ENCODE data around the gene CD19. TPM values are rescaled to one million over a fixed set of nuclear protein-coding genes. Genes with fewer than 3 reads are reported as not detected.
"Not testable (repeated sequence)": the region's sequence is repeated elsewhere in the genome, so short reads cannot be mapped to it uniquely, and the experiment has no call there.

Gene CD19
- total RNA-seq, 1 donor from 2014 or later, result 0.40 TPM

DNA sequence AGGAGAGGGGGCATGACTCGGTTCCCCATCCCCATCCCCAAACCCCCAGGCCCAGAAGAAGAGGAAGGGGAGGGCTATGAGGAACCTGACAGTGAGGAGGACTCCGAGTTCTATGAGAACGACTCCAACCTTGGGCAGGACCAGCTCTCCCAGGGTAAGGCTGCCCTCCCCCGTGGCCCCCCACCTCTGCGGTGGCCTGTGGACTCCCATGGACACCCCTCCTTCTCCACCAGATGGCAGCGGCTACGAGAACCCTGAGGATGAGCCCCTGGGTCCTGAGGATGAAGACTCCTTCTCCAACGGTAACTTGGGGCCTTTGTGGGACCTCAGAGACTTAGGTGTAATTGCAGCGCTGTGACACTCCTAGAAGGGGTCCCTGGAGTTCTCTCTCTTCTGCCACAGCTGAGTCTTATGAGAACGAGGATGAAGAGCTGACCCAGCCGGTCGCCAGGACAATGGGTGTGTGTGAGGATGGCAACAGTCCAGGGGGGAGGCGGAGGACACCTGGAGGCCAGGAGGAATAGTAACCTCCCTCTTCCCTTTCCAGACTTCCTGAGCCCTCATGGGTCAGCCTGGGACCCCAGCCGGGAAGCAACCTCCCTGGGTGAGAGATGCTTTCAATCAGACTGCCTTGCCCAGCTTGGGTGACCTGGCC is 5.6 kb downstream of the CD19 start:
- no peak for ATAC-seq

GRCh38 chr16:28938721-28939120 is 7.0 kb downstream of the CD19 start:
- ATAC-seq, result no peak

- not testable (repeated sequence) for ATAC-seq
These were observed 8.1 kb downstream of the CD19 start for GRCh38 chr16:28939825-28940224.

DNA sequence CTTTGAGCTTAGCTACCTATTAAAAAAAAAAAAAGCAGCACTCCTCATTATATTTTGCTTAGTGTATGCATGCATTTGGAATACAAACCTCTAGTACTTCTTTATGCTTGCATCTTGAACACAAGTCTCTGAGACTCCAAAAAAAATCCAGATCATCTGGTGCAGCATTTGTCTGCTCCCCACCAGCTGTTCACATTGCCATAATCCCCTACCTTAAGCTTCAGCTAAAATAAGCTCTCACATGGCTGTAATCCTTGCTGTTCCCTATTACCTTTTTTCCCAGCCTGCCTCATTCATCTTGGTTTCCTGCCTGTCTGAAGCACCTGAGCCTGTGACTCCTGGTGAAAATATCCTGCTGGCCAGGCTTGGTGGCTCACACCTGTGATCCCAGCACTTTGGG is 11.5 kb downstream of the CD19 start:
- ATAC-seq, result no peak

DNA sequence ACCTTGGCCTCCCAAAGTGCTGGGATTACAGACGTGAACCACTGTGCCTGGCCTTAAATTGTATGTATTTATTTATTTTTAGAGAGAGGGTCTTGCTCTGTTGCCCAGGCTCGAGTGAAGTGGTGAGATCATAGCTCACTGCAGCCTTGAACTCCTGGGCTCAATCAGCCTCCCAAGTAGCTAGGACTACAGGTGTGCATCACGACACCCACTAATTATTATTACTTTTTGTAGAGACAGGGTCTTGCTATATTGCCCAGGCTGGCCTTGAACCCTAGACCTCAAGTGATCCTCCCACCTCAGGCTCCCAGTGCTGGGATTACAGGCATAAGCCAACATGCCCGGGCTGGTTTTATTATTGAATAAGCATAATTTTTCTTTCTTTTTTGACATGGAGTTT is 14.9 kb downstream of the CD19 start:
- no peak for ATAC-seq

DNA sequence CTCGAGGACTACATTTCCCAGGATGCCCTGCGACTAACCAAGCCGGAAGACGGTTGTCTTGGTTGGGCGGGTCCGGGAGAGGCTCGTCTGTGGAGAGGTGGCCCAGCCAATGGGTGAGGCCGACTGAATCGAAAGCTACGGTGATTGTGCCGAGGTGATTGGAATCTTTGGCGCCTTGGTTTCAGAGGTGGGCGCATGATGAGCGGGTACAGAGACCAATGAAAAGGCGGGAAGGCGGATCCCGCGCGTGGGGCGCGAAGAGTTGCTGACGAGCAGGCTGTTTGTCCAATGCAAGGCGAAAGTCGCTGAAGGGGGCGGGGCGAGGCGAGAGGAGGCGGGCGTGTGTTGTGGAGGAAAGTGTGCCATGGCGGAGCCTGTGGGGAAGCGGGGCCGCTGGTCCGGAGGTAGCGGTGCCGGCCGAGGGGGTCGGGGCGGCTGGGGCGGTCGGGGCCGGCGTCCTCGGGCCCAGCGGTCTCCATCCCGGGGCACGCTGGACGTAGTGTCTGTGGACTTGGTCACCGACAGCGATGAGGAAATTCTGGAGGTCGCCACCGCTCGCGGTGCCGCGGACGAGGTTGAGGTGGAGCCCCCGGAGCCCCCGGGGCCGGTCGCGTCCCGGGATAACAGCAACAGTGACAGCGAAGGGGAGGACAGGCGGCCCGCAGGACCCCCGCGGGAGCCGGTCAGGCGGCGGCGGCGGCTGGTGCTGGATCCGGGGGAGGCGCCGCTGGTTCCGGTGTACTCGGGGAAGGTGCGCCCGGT is 19.1 kb downstream of the CD19 start, which contains the start of gene NFATC2IP:
NFATC2IP (plus strand) TSS at position 290 of the 762 bp plus-strand sequence; CDS start at position 365, 75 bp downstream.
- ATAC-seq, result peak; percentile 98

DNA sequence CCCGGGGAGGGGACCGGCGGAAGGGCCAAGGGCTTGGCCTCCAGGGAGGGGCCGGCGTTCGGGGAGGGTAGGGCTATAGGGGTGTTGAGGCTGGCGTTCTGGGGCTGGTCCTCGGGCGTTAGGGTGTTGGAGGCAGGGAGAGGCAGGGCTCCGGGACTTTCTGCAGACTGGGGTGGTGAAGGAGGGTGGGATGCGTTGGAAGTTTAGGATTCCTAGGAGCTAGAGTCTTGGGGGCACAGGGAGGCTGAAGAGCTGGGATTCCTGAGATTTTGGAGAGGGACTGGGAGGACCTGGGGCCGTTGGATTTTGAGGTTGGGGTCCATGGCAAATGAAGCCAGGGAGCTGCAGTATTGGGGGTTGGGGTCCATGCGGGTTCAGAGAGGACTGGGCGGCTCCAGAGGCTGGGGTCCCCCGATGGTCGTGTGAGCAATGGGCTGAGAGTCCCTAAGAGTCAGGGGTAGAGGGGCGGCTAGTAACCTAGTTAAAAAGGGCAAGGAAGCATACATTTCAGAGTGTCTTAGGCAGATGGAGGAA is 19.7 kb downstream of the CD19 start:
- ATAC-seq, result peak; percentile 72

DNA sequence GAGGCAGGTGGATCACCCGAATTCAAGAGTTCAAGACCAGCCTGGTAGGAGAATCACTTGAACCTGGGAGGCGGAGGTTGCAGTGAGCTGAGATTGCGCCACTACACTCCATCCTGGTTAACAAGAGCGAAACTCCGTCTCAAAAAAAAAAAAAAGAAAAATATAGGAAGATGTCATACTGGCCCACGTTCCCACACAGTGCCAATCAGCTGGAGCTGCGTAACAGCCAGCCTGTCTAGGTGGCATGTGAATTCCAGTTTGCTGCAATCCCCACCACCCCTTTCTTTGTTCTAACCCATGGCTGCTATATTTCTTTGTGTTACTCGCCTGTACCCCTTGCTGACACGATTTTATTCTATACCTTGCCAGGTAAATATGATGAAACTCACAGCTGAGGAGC is 26.4 kb downstream of the CD19 start:
- ATAC-seq, result no peak

- ATAC-seq, result peak; percentile 9
These were observed 27.1 kb downstream of the CD19 start for GRCh38 chr16:28958836-28959235.

DNA sequence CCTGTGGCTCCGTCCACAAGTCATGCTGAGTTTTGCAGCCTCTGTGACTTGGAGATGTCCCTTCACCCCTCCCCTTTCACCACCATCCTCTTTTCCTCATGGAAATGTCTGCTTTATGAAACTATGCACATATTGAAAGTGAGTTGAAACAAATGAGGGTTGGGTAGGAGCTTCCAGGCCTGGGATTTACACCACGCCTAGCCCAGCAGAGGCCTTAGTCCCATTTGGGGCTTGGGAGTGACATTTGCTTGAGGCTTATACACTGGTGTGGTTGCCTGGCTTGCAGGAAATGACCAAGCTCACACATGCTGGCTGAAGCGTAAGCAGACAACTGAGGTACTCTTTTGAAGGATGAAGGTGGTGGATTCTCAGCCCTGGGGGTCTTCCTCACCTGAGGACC is 32.3 kb downstream of the CD19 start:
- no peak for ATAC-seq

DNA sequence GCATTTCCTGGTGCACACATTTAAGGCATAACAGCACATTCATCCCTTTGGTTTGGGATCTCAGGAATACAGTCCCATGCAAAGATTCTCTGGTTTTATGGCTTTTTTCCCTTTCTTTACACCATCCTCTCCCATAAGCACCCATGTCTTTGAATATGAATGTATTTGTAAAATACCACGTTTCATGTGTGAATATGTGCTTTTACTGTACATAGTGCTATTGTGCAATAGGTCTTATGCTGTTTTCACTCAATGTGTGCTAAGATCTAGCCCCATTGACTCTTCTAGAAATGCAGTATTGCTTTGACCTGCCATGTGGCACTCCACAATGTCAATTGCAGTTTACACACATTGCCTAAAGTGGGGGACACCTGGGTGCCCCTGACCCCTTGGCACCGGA is 32.7 kb downstream of the CD19 start:
- ATAC-seq, result no peak

DNA sequence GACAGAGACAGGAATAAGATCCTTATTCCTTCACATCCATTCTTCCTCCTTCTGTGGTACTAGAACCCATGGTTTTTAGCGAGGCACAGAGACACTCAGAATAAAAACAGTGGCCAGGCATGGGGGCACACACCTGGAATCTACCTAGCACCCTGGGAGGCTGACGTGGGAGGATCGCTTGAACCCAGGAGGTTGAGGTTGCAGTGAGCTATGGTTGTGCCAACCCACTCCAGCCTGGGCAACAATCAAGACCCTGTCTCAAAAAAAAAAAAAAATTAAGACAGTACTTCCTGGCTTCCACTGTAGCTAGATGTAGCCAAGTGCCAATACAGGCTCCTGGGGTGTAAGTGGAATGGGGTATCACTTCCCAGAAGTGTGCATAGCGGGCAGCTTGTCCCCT is 35.4 kb downstream of the CD19 start:
- ATAC-seq, result no peak

DNA sequence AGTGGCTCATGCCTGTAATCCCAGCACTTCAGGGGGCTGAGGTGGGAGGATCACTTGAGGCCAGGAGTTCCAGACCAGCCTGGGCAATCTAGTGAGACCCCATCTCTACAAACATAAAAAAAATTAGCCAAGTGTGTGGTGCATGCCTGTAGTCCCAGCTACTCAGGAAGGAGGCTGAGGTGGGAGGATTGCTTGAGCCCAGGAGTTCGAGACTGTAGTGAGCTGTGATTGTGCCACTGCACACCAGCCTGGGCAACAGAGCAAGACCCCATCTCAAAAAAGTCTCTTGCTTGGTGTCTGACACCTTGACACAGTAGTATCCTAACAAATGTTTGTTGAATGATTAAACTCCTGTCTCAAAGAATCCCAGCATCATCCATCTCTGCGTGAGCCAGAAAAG is 37.9 kb downstream of the CD19 start:
- ATAC-seq, result not testable (repeated sequence)

DNA sequence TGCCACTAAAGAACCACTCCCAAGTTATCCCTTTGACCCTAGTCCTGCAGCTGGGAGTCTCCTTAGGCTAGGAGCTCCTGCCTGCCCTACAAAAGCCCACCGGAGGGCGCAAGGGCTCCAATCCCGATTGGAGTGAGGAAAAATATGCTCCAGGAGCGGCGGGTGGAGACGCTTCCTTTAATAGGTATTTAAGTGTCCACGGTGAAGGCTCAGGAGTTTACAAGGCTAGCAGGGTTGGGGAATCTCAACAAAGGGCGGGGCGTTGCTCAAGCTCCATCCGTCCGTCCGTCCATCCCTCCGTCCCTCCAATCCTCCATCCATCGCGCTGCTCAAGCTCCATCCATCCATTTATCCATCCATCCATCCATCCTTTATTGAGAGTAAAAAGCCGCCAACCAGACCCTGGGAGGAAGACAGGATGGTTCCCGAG is 42.3 kb downstream of the CD19 start:
- peak; percentile 13 for ATAC-seq

DNA sequence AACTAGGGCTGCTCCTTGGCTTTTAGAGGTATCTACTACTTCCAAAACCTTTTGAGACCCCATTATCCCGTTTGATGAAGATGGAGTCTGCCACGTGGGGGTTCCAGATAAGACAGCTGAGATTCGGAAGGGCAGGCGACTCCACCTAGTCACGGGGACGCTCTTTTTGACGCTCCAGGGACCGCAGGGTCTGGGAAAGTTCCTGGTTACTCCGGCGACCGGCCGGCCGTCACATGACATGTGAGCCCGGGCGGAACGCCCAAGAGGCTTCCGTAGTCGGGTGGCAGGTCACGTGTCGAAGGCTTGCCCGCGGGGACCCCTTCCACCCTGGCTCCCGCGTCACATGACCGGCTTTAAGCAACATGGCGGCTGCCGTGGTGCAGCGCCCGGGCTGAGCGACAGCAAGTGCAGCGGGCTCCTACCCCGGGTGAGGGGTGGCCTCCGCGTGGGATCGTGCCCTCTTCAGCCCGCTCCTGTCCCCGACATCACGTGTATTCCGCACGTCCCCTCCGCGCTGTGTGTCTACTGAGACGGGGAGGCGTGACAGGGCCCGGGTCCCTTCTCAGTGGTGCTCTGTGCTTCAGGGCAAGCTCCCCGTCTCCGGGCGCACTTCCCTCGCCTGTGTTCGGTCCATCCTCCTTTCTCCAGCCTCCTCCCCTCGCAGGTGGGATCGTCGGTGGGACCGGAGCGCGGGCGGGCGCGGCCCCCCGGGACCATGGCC is 42.8 kb downstream of the CD19 start, which contains the start of gene SPNS1:
SPNS1 (plus strand) TSS at position 342 of the 721 bp plus-strand sequence; CDS start at position 716, 374 bp downstream.
- ATAC-seq, result peak; percentile 91

DNA sequence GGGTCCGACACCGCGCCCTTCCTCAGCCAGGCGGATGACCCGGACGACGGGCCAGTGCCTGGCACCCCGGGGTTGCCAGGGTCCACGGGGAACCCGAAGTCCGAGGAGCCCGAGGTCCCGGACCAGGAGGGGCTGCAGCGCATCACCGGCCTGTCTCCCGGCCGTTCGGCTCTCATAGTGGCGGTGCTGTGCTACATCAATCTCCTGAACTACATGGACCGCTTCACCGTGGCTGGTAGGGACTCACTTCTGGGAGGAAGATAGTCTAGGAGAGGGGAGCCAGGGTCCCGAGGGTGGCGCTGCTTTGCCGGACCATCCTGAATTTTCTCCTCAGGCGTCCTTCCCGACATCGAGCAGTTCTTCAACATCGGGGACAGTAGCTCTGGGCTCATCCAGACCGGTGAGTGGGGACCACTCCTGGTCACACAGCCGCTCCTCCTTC is 43.4 kb downstream of the CD19 start:
- ATAC-seq, result peak; percentile 24

DNA sequence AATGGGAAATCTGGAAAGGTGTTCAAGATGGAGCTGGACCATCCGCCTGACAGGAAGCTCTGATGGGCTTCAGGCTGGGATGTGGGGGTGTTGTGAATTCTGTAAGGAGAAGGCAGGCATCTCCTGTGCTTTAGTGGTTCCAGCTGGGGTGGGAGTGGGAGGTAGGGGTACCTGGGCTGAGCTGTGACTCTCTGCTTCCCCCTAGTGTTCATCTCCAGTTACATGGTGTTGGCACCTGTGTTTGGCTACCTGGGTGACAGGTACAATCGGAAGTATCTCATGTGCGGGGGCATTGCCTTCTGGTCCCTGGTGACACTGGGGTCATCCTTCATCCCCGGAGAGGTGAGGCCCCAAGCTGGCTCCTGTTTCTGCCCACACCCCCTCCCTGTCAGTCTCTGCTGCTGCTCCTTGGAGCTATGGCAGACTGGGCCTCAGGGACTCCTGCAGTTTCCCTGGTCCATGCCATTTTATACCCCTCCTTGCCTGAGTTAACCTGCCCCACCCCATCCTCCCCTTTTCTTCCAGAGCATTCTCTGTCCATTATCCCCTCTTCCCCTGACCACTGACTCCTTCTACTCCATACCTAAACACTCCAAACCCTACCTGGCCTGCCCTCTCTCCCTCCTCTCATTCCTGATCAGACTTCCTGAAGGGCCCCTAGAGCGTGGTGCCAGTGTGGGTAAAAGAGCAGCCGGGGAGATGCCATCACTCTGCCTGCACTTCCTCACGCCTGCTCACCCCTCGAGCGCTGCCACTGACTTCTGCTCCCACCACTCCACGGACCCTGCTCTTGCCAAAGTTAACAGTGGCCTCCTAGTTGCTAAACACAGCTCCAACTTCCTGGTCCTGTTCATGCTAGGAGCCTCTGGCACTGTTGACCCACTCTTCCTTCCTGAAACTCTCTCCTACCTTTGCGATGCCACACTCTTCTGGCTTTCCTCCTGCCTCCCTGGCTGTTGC is 46.2 kb downstream of the CD19 start:
- ATAC-seq, result no peak

DNA sequence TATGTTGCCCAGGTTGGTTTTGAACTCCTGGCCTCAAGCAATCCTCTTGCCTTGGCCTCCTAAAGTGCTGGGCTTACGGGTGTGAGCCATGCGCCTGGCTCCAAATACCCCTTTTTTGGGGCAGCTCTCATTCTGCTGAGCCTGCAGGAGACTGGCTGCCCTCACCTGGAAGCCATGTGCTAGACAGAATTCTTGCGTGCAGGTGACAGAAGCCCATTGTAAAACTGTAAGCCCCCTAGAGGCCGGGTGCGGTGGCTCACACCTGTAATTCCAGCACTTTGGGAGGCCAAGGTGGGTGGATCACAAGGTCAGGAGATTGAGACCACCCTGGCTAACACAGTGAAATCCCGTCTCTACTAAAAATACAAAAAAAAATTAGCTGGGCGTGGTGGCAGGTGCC is 48.6 kb downstream of the CD19 start:
- not testable (repeated sequence) for ATAC-seq

DNA sequence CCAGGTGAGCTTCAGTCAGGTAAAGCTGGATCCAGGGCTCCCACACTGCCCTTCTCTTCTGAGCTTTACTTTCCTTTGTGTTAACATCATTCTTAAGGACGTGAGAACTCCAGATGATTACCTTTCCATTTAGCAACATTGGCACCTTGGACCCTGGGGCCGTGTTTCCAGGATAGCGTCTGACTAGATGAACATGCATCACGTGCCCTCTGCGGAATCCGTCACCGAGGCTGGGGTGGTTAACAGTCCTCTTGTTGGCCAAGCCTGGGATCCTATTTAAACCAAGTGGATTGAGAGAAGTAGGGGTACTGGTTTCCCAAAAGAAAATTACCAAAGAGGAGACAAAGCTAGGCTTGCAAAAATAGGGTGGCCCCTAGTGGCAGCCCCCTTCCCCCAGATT is 49.2 kb downstream of the CD19 start:
- ATAC-seq, result no peak

- no peak for ATAC-seq
These were observed 49.7 kb downstream of the CD19 start for GRCh38 chr16:28981517-28981916.

GRCh38 chr16:28982418-28982817 is 50.6 kb downstream of the CD19 start:
- no peak for ATAC-seq

DNA sequence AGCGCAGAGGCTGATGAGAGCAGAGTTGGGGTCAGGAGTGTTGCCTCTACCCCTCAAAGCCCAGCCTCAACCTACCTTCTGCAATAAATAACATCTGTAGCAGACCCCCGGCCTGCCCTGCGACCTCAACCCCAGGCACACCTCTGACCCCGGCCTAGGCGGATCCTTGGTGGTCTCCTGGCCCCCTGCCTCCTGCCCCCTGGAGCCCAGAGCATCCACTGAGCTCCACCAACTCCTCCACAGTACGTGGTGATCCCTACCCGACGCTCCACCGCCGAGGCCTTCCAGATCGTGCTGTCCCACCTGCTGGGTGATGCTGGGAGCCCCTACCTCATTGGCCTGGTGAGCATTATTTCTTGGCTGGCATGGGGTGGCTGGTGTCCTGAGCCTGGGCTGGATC is 51.2 kb downstream of the CD19 start:
- ATAC-seq, result no peak
